ENCODE results near the gene ZNF561.

ZNF561 gene

DNA sequence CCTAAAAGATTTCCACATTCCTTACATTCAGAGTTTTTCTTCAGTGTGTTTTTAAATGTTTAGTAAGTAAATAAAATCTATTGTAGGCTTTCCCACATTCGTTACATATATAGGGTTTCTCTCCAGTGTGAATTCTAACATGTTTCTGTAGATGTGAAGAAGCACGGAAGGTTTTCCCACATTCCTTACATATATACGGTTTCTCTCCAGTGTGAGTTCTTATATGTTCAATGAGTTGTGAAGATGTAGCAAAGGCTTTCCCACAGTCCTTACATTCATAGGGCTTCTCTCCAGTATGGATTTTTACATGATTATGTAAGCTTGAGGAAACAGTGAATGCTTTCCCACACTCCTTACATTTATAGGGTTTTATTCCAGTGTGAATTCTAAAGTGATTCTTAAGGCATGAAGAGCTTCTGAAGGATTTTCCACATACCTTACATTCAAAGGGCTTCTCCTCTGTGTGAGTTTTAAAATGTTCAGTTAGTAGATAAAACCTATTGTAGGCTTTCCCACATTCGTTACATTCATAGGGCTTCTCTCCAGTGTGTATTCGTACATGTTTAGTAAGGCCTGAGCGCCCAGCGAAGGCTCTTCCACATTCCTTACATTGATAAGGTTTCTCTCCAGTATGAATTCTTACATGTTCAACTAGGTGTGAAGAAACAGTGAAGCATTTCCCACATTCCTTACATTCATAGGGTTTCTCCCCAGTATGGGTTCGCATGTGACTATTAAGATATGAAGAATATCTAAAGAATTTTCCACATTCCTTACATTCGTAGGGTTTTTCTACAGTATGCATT is 54.9 kb downstream of the ZNF561 start:
- peaks cover 4% of the 10 kb centered on the region for H3K27me3 Mint-ChIP-seq (ENCODE audit: low read depth)
- H3K4me1 Mint-ChIP-seq, result no peaks in the 10 kb centered on the region
- no peak overlapping the region for H3K4me3 Mint-ChIP-seq
- peaks cover 100% of the 10 kb centered on the region for H3K36me3 Mint-ChIP-seq (ENCODE audit: low read depth)
- H3K9me3 Mint-ChIP-seq, result peaks cover 87% of the 10 kb centered on the region
- TF ChIP-seq, protein P1, sequence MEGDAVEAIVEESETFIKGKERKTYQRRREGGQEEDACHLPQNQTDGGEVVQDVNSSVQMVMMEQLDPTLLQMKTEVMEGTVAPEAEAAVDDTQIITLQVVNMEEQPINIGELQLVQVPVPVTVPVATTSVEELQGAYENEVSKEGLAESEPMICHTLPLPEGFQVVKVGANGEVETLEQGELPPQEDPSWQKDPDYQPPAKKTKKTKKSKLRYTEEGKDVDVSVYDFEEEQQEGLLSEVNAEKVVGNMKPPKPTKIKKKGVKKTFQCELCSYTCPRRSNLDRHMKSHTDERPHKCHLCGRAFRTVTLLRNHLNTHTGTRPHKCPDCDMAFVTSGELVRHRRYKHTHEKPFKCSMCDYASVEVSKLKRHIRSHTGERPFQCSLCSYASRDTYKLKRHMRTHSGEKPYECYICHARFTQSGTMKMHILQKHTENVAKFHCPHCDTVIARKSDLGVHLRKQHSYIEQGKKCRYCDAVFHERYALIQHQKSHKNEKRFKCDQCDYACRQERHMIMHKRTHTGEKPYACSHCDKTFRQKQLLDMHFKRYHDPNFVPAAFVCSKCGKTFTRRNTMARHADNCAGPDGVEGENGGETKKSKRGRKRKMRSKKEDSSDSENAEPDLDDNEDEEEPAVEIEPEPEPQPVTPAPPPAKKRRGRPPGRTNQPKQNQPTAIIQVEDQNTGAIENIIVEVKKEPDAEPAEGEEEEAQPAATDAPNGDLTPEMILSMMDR (IDR thresholded peaks at IDR 0.05; ENCODE audit: unreplicated experiment in 3 of 3), result no peak
- no peak overlapping the region for H3K27ac Mint-ChIP-seq

All from nephron (organoid).